Heart left ventricle (tissue), 13 donors: ENCODE results near the gene AKT2.

Experiments used
- POLR2A ChIP-seq, 2 donors: fragments of 450-650 bp; IDR thresholded peaks; one replicate each; pipeline ENCODE4 v1.6.1; 2017; ENCODE audit warnings: antibody characterized with exemption in 2 of 2, mild to moderate bottlenecking in 2 of 2, moderate library complexity in 2 of 2
- TF ChIP-seq, protein P1 (sequence below), 12 donors: fragments of 200-600 bp; sonication (generic) in 4 of 12; IDR thresholded peaks; one replicate each; pipeline versions ENCODE4 v1.5.0 to v1.8.0; 2018 to 2022; ENCODE audit warnings: antibody characterized with exemption in 12 of 12, mild to moderate bottlenecking in 5 of 12
- donor health status: ischemic (EF 13 %, LVEDD 7.1; RV severe dilation, severe dysfunction).
- donor health status: DM: no; HTN: yes; CAD: no.
- donor health status: DM: no; HTN: no; CAD: no.
- donor health status: ischemic (EF 25% LVEDD 6.9; RV normal size, moderate dysfunction).
- donor health status: ischemic (EF 25% LVEDD 5.7; RV mildly dilated, moderate dysfunction).
- donor health status: ischemic (EF 35%, LVEDD 5.7; RV mildly dilated, moderate dysfunction).
- donor health status: nonischemic (EF 11% LVEDD 7.7; RV severe dilation, severe dysfunction).
- donor health status: DM: yes; HTN: yes; CAD: no.
- donor health status: PGD.
- donor health status: ischemic (EF 29% LVEDD 5.4; RV normal size, mild dysfunction).
- donor health status: nonischemic (EF 23%, LVEDD 6.1; RV moderate dilation, normal function).

DNA sequence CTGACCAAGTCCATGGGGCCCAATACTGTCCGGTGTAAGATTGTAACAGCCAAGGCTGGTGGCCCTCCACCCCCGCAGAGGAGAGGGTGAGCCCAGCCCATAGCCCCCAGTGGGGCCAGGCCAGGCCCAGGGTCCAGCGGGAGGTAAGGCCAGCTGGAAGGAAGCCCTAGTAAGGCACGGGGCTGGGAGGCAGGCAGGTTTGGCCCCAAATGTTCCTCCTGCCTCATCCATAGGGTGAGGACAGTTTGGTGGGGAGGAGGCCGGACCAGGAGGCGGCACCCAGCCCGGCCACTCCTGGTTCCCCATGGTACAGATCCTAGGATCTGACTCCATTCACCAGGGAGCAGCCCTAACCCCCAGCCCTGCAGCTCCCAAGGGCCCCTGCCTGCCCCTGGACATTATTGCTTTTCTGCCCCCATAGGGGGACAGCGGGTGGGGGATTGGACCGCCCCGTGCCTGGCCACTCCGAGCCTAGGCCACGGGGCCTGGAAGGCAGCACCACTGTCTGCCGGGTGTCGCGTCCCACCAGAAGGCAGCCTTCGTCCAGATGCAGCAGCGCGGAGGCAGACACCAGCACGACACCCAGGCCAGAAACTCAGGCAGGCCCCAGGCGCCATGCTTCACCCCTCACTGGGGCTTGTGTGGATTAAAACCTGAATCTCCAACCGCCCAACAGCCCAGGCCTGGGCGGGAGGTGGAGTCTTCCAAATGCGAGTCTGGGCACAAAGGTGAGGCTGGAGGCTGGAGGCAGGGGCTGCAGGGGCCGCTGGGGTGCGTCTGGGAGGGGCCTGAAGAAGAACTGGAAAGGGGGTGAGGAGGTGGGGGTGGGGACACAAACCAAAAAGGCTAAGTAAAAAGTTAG lies 52.0 kb downstream of the AKT2 start:
- TF ChIP-seq, protein P1, sequence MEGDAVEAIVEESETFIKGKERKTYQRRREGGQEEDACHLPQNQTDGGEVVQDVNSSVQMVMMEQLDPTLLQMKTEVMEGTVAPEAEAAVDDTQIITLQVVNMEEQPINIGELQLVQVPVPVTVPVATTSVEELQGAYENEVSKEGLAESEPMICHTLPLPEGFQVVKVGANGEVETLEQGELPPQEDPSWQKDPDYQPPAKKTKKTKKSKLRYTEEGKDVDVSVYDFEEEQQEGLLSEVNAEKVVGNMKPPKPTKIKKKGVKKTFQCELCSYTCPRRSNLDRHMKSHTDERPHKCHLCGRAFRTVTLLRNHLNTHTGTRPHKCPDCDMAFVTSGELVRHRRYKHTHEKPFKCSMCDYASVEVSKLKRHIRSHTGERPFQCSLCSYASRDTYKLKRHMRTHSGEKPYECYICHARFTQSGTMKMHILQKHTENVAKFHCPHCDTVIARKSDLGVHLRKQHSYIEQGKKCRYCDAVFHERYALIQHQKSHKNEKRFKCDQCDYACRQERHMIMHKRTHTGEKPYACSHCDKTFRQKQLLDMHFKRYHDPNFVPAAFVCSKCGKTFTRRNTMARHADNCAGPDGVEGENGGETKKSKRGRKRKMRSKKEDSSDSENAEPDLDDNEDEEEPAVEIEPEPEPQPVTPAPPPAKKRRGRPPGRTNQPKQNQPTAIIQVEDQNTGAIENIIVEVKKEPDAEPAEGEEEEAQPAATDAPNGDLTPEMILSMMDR (IDR thresholded peaks at IDR 0.05) = no peak
- TF ChIP-seq POLR2A (IDR thresholded peaks at IDR 0.05) = no peak
